OCI-LY3 (cell line): ENCODE results near the gene ITGA3.

ENCODE experiments used
- EZH2phosphoT487 ChIP-seq: fragments of 200-600 bp; shearing (Covaris generic); IDR thresholded peaks from 2 replicates; pipeline ENCODE4 v1.6.1; 2018; ENCODE audit warnings: antibody characterized with exemption, mixed run types, low read depth
- TF ChIP-seq, protein P1 (sequence below): fragments of 200-600, 300-600 bp; sonication (generic); IDR thresholded peaks from 2 replicates; pipeline ENCODE4 v1.5.1; 2014; ENCODE audit warnings: antibody characterized with exemption, low read length, low read depth

DNA sequence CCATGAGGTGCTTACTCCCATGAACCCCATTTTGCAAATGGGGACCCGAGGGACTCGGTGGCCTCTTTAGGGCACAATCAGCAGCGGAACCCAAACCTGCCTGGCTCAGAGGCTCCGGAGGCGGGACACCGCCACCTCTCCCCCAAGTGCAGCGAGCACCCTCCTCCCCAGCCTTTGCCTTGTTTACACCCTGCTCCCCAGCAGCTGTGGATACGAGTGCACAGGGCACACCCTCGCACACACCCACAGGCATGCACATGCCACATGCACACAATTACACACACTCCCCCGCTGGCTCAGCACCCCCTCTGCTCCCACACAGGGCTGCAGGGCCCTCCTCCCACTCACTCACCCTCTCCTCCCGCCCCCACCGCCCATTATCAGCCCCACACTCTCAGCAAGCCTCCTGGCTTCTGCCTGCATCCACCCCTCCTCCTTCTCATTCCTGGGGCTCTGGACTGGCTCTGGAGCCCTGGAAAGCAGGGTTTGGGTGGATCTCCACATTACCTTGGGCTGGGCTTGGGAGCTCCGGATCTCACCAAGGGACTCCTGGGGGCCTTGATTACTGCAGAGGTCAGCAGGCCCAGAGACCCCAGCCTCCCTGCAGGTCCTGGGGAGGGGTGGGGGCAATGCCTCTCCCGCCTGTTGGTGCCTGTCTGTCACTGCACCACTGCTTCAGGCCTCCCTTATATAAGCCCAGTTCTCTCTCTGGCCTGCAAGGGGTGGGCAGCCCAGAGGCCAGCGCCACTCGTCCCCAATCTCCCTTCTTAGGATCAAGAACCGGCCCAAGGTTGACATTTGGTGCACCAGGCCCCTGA, 45.6 kb downstream of the ITGA3 start:
- TF ChIP-seq, protein P1, sequence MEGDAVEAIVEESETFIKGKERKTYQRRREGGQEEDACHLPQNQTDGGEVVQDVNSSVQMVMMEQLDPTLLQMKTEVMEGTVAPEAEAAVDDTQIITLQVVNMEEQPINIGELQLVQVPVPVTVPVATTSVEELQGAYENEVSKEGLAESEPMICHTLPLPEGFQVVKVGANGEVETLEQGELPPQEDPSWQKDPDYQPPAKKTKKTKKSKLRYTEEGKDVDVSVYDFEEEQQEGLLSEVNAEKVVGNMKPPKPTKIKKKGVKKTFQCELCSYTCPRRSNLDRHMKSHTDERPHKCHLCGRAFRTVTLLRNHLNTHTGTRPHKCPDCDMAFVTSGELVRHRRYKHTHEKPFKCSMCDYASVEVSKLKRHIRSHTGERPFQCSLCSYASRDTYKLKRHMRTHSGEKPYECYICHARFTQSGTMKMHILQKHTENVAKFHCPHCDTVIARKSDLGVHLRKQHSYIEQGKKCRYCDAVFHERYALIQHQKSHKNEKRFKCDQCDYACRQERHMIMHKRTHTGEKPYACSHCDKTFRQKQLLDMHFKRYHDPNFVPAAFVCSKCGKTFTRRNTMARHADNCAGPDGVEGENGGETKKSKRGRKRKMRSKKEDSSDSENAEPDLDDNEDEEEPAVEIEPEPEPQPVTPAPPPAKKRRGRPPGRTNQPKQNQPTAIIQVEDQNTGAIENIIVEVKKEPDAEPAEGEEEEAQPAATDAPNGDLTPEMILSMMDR, result no peak
- TF ChIP-seq EZH2phosphoT487, result no peak
